ENCODE results near the gene TMEM168.

TMEM168 gene

GRCh38 chr7:112782498-112782897 is 7.7 kb downstream of the TMEM168 start:
- TF ChIP-seq CTCF (IDR thresholded peaks at IDR 0.05; ENCODE audit: control insufficient read depth, insufficient read depth, low read depth, low read length, missing control alignments): no peak
- no peak overlapping the region for H3K4me3 ChIP-seq (ENCODE audit: control insufficient read depth, low read depth, low read length)
- DNase-seq (ENCODE audit: low read depth): no peak

GRCh38 chr7:112781558-112781957 is 8.6 kb downstream of the TMEM168 start:
- no peak for TF ChIP-seq CTCF (IDR thresholded peaks at IDR 0.05; ENCODE audit: control insufficient read depth, insufficient read depth, low read depth, low read length, missing control alignments)
- H3K4me3 ChIP-seq (ENCODE audit: control insufficient read depth, low read depth, low read length): no peak overlapping the region
- DNase-seq (ENCODE audit: low read depth): no peak

- TF ChIP-seq CTCF (IDR thresholded peaks at IDR 0.05; ENCODE audit: control insufficient read depth, insufficient read depth, low read depth, low read length, missing control alignments): no peak
- no peak overlapping the region for H3K4me3 ChIP-seq (ENCODE audit: control insufficient read depth, low read depth, low read length)
- DNase-seq (ENCODE audit: low read depth): no peak
Measured at GRCh38 chr7:112781110-112781509, 9.1 kb downstream of the TMEM168 start.

- no peak overlapping the region for H3K4me3 ChIP-seq (ENCODE audit: control insufficient read depth, low read depth, low read length)
- TF ChIP-seq CTCF (IDR thresholded peaks at IDR 0.05; ENCODE audit: control insufficient read depth, insufficient read depth, low read depth, low read length, missing control alignments): no peak
- DNase-seq (ENCODE audit: low read depth): no peak
Measured at GRCh38 chr7:112779667-112780066, 10.5 kb downstream of the TMEM168 start.

- H3K4me3 ChIP-seq (ENCODE audit: control insufficient read depth, low read depth, low read length): no peak overlapping the region
- no peak for DNase-seq (ENCODE audit: low read depth)
- TF ChIP-seq CTCF (IDR thresholded peaks at IDR 0.05; ENCODE audit: control insufficient read depth, insufficient read depth, low read depth, low read length, missing control alignments): no peak
Measured at GRCh38 chr7:112777406-112777805, 12.8 kb downstream of the TMEM168 start.

GRCh38 chr7:112771166-112771565 is 19.0 kb downstream of the TMEM168 start:
- DNase-seq (ENCODE audit: low read depth): no peak
- no peak overlapping the region for H3K4me3 ChIP-seq (ENCODE audit: control insufficient read depth, low read depth, low read length)
- no peak for TF ChIP-seq CTCF (IDR thresholded peaks at IDR 0.05; ENCODE audit: control insufficient read depth, insufficient read depth, low read depth, low read length, missing control alignments)

- DNase-seq (ENCODE audit: low read depth): no peak
- no peak for TF ChIP-seq CTCF (IDR thresholded peaks at IDR 0.05; ENCODE audit: control insufficient read depth, insufficient read depth, low read depth, low read length, missing control alignments)
- no peak overlapping the region for H3K4me3 ChIP-seq (ENCODE audit: control insufficient read depth, low read depth, low read length)
Measured at GRCh38 chr7:112770051-112770450, 20.1 kb downstream of the TMEM168 start.
